Stimulated activated CD8-positive, alpha-beta memory T cell treated with anti-CD3 and anti-CD28 coated beads, Interleukin-15, amount 100 ng/mL, for 1 hour (primary cell): ENCODE data around the gene XAGE3.

Experiments used
- DNase-seq: peaks from one replicate; pipeline ENCODE4 v3.0.0-alpha.2; 2020; ENCODE audit warnings: low read depth

The XAGE3 gene

GRCh38 chrX:52839137-52839536 lies 28.7 kb downstream of the XAGE3 start:
- no peak for DNase-seq

- DNase-seq = no peak
These were observed 37.3 kb downstream of the XAGE3 start for GRCh38 chrX:52830551-52830950.

- DNase-seq = no peak
These were observed 43.3 kb downstream of the XAGE3 start for GRCh38 chrX:52824608-52825007.

- DNase-seq = no peak
These were observed 46.7 kb downstream of the XAGE3 start for GRCh38 chrX:52821079-52821760.

GRCh38 chrX:52819788-52820187 lies 48.1 kb downstream of the XAGE3 start:
- DNase-seq = no peak
